ENCODE results near the gene AKAP17A. TPM values are rescaled to one million over a fixed set of nuclear protein-coding genes. Genes with fewer than 3 reads are reported as not detected.

The AKAP17A gene
- total RNA-seq, 2 donors from 2014 or later: 54.3 to 79.4 TPM

DNA sequence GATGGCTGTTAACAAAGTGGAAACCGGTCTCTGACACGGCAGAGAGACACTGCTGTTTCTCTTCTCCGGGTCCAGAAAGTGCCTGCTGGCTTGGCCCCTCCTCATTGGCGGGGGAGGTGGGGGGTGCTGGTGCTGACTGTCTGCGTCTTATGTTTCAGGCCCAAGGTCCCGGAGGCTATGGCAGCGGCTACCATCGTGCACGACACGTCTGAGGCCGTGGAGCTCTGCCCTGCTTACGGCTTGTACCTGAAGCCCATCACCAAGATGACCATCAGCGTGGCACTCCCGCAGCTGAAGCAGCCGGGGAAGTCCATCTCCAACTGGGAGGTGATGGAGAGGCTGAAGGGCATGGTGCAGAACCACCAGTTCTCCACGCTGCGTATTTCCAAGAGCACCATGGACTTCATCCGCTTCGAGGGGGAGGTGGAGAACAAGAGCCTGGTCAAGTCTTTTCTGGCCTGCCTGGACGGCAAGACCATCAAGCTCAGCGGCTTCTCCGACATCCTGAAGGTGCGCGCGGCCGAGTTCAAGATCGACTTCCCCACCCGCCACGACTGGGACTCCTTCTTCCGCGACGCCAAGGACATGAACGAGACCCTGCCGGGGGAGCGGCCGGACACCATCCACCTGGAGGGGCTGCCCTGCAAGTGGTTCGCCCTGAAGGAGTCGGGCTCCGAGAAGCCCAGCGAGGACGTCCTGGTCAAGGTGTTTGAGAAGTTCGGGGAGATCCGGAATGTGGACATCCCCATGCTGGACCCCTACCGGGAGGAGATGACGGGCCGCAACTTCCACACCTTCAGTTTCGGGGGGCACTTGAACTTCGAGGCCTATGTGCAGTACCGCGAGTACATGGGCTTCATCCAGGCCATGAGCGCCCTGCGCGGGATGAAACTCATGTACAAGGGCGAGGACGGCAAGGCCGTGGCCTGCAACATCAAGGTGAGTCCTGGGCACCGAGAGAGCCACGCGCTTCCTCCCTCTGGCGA, 2.2 kb downstream of the AKAP17A start:
- H3K36me3 Mint-ChIP-seq (ENCODE audit: low read depth): peaks cover 64% of the 10 kb centered on the region
- peaks cover 5% of the 10 kb centered on the region for H3K4me1 Mint-ChIP-seq

DNA sequence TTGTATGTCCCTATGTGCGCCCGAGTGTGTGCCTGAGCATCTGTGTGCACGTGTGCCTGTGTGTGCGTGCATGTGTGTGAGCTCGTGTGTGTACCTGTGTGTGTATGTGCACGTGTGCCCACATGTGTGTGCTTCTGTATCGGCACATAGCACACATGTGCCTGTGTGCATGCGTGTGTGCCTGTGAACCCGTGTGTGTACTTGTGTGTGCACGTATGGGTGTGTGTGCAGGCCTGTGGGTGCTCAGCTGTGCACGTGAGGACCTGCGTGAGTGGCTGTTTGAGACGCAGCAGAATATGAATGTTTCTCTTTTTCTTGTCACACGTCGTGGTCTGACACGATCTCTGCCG, 4.3 kb downstream of the AKAP17A start:
- peaks cover 5% of the 10 kb centered on the region for H3K4me1 Mint-ChIP-seq

More for the DNA sequence above, 2.2 kb downstream of the AKAP17A start:
- Mint-ChIP-seq H3K4me3 (peak overlapping the region; percentile 85), H3K27me3 (no peaks in the 10 kb centered on the region), H3K9me3 (no peaks in the 10 kb centered on the region), H3K27ac (peak overlapping the region; percentile 94)
- no peak for ATAC-seq (replicated peaks)

DNA sequence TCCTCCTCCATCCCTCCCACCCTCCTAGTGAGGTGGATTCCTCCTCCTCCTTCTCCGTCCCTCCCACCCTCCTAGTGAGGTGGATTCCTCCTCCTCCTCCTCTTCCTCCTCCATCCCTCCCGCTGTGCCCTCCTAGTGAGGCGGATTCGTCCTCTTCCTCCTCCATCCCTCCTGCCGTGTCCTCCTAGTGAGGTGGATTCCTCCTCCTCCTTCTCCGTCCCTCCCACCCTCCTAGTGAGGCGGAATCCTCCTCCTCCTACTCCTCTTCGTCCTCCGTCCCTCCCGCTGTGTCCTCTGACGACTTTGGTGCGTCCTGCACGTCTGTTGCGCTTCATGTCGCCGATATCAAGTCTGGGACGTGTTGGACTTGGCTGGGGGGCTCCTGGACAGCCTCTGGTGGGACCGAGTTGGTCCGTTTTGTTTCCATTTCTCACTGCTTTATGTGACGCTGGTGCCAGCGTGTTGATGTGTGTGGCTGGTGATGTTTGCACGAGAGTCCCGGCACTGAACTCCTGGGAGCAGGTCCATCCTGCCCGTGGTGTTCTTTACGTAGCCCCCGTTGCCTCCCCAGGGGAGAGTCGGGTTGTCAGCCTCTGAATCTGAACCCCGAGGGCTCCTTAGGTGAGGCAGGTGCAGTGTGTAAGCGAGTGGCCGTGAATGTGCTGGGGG, 5.4 kb downstream of the AKAP17A start:
- Mint-ChIP-seq H3K36me3 (ENCODE audit: low read depth) (peaks cover 93% of the 10 kb centered on the region), H3K27ac (no peak overlapping the region), H3K27me3 (no peaks in the 10 kb centered on the region), H3K4me1 (peaks cover 5% of the 10 kb centered on the region), H3K4me3 (no peak overlapping the region), H3K9me3 (no peaks in the 10 kb centered on the region)
- no peak for ATAC-seq (replicated peaks)

More for the DNA sequence above, 4.3 kb downstream of the AKAP17A start:
- no peak overlapping the region for H3K27ac Mint-ChIP-seq
- no peak for ATAC-seq (replicated peaks)
- H3K9me3 Mint-ChIP-seq: no peaks in the 10 kb centered on the region
- no peaks in the 10 kb centered on the region for H3K27me3 Mint-ChIP-seq
- no peak overlapping the region for H3K4me3 Mint-ChIP-seq
- peaks cover 82% of the 10 kb centered on the region for H3K36me3 Mint-ChIP-seq (ENCODE audit: low read depth)

DNA sequence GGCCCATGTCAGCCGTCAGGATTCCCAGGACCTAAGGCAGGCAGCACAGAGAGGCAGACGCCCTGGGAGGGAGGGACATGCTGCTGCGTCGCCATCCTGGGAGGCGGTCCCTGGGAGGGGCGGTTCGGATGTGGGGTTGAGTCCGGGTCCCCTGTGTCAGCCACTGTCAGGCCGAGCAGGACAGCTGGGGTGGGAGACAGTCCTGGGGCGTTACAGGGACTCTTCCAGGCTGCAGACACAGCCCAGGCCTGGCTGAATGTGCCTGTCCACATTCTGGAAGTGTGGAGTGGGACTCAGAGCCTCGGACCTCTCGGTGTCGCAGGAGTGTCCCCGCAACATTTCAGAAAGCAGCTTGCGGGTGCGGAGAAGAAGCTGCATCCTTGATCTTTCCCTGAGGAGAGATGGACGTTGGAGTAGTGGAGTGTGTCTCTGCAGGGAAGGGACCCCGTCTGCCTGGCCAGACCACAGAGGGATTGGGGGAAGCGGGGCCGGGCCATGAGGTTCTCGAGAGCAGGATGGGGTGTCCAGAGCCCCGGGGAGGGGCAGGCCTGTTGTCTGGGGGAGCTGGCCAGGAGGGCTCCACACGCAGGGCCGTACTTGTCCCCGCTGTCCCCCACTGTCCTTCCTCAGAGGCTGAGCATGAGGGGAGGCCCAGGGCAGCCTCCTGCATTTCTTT, 6.1 kb downstream of the AKAP17A start:
- Mint-ChIP-seq H3K4me1 (peaks cover 5% of the 10 kb centered on the region), H3K4me3 (no peak overlapping the region), H3K27ac (no peak overlapping the region), H3K9me3 (no peaks in the 10 kb centered on the region), H3K27me3 (no peaks in the 10 kb centered on the region), H3K36me3 (ENCODE audit: low read depth) (peaks cover 93% of the 10 kb centered on the region)
- no peak for ATAC-seq (replicated peaks)

DNA sequence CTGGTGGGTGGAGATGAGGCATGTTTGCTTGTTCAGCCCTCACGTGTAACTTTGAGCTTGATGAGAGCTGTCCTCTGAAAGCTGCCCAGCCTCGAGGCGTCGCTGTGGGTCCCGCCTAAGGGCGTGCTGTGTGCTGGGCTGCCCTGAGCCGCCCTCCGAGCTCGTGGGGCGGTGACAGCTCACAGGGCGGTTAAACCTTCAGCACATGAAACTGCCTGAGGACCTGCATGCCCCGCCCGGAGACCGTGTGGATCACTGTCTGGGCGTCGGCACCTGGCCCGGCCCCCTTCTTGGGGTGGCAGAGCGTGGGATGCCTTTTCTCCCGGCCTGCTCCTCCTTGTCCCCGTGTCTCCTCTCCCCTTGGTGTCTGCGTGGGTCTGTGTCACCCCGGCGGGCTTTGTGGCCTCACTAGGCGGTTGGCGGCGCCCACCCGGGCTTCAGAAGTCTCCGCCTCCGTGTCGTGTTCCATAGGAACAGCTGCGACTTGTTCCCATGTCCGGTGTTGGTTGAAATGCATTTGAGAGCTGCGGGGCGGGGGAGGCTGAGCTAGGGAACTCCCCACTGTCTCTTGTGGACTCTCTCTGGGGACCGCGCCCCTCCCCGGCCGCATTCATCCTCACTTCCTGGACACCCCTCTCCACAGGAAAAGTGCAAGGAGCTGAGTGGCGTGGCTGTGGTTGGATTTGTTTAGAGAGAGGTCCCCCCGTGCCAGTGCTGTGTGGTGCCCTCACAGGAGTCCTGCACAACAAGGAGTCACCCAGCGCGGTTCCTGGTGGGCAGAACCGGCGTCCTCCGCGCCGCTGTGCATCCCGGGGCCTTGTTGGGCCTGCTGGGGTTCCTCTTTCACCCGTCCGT, 6.8 kb downstream of the AKAP17A start:
- Mint-ChIP-seq H3K27me3 (no peaks in the 10 kb centered on the region), H3K4me1 (peaks cover 5% of the 10 kb centered on the region), H3K9me3 (no peaks in the 10 kb centered on the region), H3K27ac (peak overlapping the region; percentile 38), H3K4me3 (no peak overlapping the region), H3K36me3 (ENCODE audit: low read depth) (peaks cover 93% of the 10 kb centered on the region)
- ATAC-seq (replicated peaks): no peak

DNA sequence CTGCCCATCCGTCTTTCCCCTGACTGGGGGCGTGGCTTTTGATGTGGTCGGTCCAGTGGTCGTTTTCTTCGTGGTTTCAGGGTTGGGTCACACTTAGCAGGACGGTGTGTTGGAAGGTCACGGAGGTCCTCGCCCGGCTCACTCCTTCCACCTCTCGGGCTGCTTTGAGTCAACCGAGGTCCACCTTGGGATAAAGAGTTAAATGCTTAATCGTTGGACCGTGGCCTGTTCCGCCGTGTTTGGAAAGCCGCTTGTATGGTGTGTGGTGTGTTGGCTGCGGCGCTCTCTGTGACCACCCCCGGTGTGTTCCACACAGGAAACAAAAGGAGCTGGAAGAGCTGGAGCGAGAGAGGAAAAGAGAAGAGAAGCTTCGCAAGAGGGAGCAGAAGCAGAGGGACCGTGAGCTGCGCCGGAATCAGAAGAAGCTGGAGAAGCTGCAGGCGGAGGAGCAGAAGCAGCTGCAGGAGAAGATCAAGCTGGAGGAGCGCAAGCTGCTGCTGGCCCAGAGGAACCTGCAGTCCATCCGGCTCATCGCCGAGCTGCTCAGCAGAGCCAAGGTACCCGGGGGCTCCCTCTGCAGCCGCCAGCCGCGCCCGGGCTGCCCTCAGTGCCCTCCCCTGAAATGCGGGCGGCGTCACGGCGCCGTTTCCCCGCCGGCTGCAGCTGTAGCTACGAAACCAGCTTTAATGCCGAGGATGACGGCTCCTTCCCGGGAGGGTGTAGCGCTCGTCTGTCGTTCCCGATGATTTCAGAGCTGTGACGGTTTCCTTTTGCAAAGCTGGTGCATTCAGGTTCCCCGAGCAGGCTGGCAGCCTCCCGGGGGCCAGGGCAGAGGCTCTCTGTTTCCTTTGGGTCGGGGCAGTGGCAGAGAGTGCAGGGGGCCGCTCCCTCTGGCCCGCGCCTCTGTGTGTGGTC, 7.7 kb downstream of the AKAP17A start:
- Mint-ChIP-seq H3K36me3 (ENCODE audit: low read depth) (peaks cover 91% of the 10 kb centered on the region), H3K4me3 (no peak overlapping the region), H3K4me1 (peaks cover 7% of the 10 kb centered on the region), H3K27me3 (no peaks in the 10 kb centered on the region), H3K27ac (no peak overlapping the region), H3K9me3 (no peaks in the 10 kb centered on the region)
- ATAC-seq (replicated peaks): no peak

DNA sequence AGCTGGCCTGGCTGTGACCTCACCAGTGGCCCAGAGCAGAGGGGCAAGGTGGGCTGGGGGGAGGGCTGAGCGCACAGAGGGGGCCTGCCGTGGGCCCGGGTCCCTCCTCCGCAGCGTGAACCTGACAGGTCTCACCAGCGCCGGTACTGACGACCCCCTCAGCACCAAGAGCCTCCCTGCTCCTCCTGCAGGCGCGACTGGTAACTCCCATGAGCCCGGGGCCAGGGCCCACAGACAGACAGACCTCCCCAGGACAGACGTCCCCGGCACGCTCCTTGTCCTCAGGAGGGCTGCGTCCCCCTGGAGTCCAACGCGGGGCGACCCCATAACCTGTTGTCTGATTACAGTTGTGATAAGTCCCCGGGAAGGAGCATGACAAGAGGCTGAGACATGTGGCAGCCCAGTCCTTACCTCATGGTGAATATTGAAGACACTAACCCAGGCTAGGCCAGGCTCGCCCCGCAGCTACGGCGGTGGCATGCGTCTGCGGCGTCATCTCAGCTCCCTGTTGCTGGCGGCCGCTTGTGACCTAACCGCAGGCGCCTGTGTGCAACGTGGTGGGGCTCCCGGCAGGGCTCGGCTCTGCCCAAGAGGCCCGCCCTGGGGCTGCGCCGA, 8.5 kb downstream of the AKAP17A start:
- peaks cover 91% of the 10 kb centered on the region for H3K36me3 Mint-ChIP-seq (ENCODE audit: low read depth)

DNA sequence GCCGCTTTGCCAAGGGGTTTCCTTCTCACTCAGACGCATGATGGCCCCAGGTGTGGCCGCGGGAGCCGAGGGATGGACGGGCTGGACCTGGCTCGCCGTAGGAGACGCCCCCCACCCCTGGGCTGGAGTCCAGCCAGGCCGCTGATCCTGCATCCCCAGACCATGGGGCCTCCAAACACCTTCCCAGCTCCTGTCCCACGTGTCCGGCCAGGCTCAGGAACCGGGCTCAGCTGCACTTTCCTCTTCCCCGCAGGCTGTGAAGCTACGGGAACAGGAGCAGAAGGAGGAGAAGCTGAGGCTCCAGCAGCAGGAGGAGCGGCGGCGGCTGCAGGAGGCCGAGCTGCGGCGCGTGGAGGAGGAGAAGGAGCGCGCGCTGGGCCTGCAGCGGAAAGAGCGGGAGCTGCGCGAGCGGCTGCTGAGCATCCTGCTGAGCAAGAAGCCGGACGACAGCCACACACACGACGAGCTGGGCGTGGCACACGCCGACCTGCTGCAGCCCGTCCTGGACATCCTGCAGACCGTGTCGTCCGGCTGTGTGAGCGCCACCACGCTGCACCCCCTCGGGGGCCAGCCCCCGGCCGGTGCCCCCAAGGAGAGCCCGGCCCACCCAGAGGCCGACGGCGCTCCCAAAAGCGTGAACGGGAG, 9.1 kb downstream of the AKAP17A start:
- Mint-ChIP-seq H3K4me1 (peaks cover 3% of the 10 kb centered on the region), H3K27ac (no peak overlapping the region), H3K36me3 (ENCODE audit: low read depth) (peaks cover 85% of the 10 kb centered on the region), H3K9me3 (no peaks in the 10 kb centered on the region), H3K27me3 (no peaks in the 10 kb centered on the region), H3K4me3 (no peak overlapping the region)
- no peak for ATAC-seq (replicated peaks)

More for the DNA sequence above, 8.5 kb downstream of the AKAP17A start:
- ATAC-seq (replicated peaks): no peak
- H3K4me1 Mint-ChIP-seq: peaks cover 8% of the 10 kb centered on the region
- H3K27ac Mint-ChIP-seq: no peak overlapping the region
- H3K27me3 Mint-ChIP-seq: no peaks in the 10 kb centered on the region
- no peak overlapping the region for H3K4me3 Mint-ChIP-seq
- H3K9me3 Mint-ChIP-seq: no peaks in the 10 kb centered on the region

DNA sequence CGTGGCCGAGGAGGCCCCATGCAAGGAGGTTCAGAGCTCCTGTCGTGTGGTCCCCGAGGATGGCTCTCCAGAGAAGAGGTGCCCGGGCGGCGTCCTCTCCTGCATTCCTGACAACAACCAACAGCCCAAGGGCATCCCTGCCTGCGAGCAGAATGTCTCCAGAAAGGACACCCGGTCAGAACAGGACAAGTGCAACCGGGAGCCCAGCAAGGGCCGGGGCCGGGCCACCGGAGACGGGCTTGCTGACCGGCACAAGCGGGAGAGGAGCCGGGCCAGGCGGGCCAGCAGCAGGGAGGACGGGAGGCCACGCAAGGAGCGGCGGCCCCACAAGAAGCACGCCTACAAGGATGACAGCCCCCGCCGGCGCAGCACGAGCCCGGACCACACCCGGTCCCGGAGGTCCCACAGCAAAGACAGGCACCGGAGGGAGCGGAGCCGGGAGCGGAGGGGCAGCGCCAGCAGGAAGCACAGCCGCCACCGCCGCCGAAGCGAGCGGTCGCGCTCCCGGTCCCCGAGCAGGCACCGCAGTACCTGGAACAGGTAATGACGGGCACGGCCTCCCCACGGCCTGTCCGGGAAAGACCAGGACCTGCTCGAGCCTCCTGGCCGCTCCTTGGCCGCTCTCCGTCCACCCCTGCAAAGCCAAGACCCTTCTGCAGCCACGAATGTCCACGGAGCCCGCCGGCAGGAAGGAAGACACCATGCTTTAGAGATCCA, 9.8 kb downstream of the AKAP17A start:
- no peaks in the 10 kb centered on the region for H3K9me3 Mint-ChIP-seq
- no peak overlapping the region for H3K4me3 Mint-ChIP-seq
- peaks cover 3% of the 10 kb centered on the region for H3K4me1 Mint-ChIP-seq
- ATAC-seq (replicated peaks): no peak
- H3K27me3 Mint-ChIP-seq: no peaks in the 10 kb centered on the region
- no peak overlapping the region for H3K27ac Mint-ChIP-seq
- peaks cover 79% of the 10 kb centered on the region for H3K36me3 Mint-ChIP-seq (ENCODE audit: low read depth)

DNA sequence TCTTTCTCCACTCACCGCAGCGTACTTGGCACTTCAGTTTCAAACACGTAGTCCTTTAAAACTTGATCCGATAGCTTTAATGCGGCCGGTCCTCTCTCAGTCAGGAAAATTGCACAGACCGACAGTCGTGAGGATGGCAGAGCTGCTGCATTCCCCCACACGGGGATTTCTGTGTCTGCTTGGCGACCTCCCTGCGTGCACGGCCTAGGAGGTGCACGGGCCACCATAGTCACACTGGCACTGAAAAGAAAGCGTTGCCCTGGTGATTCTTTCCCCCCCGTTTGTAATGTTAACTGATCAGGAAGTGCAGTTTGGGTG, 10.3 kb downstream of the AKAP17A start:
- ATAC-seq (replicated peaks): no peak
- Mint-ChIP-seq H3K4me3 (no peak overlapping the region), H3K27me3 (no peaks in the 10 kb centered on the region), H3K36me3 (ENCODE audit: low read depth) (peaks cover 77% of the 10 kb centered on the region), H3K4me1 (peaks cover 3% of the 10 kb centered on the region), H3K27ac (no peak overlapping the region), H3K9me3 (no peaks in the 10 kb centered on the region)

DNA sequence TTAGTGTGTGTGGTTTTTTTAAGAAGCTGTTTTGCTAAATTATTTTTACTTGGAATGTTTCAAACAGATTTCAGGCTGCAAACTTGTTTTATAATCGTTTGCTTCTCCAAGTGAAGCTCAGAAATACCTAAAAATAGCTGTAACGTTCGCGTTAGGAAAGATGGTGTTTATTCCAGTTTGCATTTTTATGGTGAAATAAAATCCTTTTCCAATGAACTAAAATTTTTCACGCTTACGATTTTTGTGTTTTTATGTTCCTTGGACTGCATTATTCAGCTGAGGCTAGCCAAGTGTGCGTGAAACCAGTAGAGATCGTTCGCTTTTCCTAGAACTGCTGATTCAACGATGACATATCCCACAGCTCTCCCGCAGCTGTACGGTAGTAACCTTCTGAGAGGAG, 10.9 kb downstream of the AKAP17A start:
- no peaks in the 10 kb centered on the region for H3K27me3 Mint-ChIP-seq
- H3K4me3 Mint-ChIP-seq: no peak overlapping the region
- no peaks in the 10 kb centered on the region for H3K9me3 Mint-ChIP-seq
- ATAC-seq (replicated peaks): no peak
- H3K36me3 Mint-ChIP-seq (ENCODE audit: low read depth): peaks cover 72% of the 10 kb centered on the region
- H3K27ac Mint-ChIP-seq: no peak overlapping the region
- H3K4me1 Mint-ChIP-seq: peaks cover 3% of the 10 kb centered on the region

DNA sequence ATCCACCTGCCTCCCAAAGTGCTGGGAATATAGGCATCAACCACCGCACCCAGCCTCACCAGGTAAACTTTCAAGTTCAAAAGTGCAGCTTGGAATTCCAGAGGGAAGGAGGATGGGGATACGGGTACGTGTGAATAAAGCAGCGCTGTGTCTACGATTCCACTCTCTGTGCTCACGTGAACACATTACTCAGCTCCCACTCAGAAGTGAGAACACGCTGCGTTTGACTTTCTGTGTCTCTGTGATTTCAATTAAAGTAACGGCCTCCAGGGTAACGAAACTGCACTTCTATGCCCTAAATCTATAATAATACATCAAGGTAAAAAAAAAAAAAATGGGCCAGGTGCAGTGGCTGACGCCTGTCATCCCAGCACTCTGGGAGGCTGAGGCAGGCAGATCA, 15.1 kb downstream of the AKAP17A start:
- Mint-ChIP-seq H3K4me1 (peaks cover 3% of the 10 kb centered on the region), H3K4me3 (no peak overlapping the region), H3K9me3 (no peaks in the 10 kb centered on the region), H3K27me3 (no peaks in the 10 kb centered on the region), H3K27ac (no peak overlapping the region), H3K36me3 (ENCODE audit: low read depth) (peaks cover 33% of the 10 kb centered on the region)
- no peak for ATAC-seq (replicated peaks)
